Osteoblast (primary cell): ENCODE measurements around the gene KRT8. TPM values are rescaled to one million over a fixed set of nuclear protein-coding genes. Genes with fewer than 3 reads are reported as not detected.

Source experiments
- DNase-seq: peaks from one replicate; pipeline ENCODE4 v3.0.0; 2011; ENCODE audit warnings: low spot score, mixed read lengths; ENCODE audit not compliant: insufficient read length; ENCODE audit errors: missing footprints
- H2AFZ ChIP-seq: 2 replicates; pipeline ENCODE4 v1.6.0; 2011; ENCODE audit warnings: mild to moderate bottlenecking, low read length
- H3K27ac ChIP-seq: 2 replicates; pipeline ENCODE4 v1.5.1; 2011; ENCODE audit warnings: mild to moderate bottlenecking, low read depth, low read length, moderate library complexity
- H3K27me3 ChIP-seq: 2 replicates; pipeline ENCODE4 v1.6.0; 2012; ENCODE audit warnings: mild to moderate bottlenecking, control low read depth, inconsistent platforms, low read length, moderate library complexity; ENCODE audit not compliant: insufficient read depth
- H3K36me3 ChIP-seq: 2 replicates; pipeline ENCODE4 v1.5.1; 2011; ENCODE audit warnings: mild to moderate bottlenecking, low read length, control low read depth, moderate library complexity; ENCODE audit not compliant: insufficient read depth
- H3K4me1 ChIP-seq: 2 replicates; pipeline ENCODE4 v1.5.1; 2011; ENCODE audit warnings: mild to moderate bottlenecking, low read length, control low read depth, moderate library complexity; ENCODE audit not compliant: insufficient read depth
- H3K4me2 ChIP-seq: 2 replicates; pipeline ENCODE4 v1.6.0; 2011; ENCODE audit warnings: mild to moderate bottlenecking, low read length; ENCODE audit not compliant: insufficient read depth
- H3K4me3 ChIP-seq: fragments of 200-600 bp; sonication (generic); 3 replicates; pipeline ENCODE4 v1.5.1; 2012; ENCODE audit warnings: mild to moderate bottlenecking, low read length, inconsistent platforms; ENCODE audit not compliant: insufficient read depth
- H3K79me2 ChIP-seq: 2 replicates; pipeline ENCODE4 v1.6.0; 2012; ENCODE audit warnings: mild to moderate bottlenecking, low read length, control low read depth, inconsistent platforms; ENCODE audit not compliant: insufficient read depth
- H3K9me3 ChIP-seq: 2 replicates; pipeline ENCODE4 v1.5.1; 2011; ENCODE audit warnings: low read depth, low read length, control low read depth
- H4K20me1 ChIP-seq: 2 replicates; pipeline ENCODE4 v1.6.0; 2012; ENCODE audit warnings: mild to moderate bottlenecking, low read length, control low read depth; ENCODE audit not compliant: insufficient read depth
- CTCF ChIP-seq: IDR thresholded peaks from 2 replicates; pipeline ENCODE4 v1.5.1; 2011; ENCODE audit warnings: mild to moderate bottlenecking, low read depth, low read length, moderate library complexity; ENCODE audit errors: extremely low read depth
- total RNA-seq: library from RNA; depleted of rRNA; stranded (reverse); fragments of >200 nt; gene quantifications from 2 replicates; pipeline ENCODE4 v1.2.3, GENCODE V29; 2012

Gene KRT8
- total RNA-seq, 1 donor: 5.1 TPM

DNA sequence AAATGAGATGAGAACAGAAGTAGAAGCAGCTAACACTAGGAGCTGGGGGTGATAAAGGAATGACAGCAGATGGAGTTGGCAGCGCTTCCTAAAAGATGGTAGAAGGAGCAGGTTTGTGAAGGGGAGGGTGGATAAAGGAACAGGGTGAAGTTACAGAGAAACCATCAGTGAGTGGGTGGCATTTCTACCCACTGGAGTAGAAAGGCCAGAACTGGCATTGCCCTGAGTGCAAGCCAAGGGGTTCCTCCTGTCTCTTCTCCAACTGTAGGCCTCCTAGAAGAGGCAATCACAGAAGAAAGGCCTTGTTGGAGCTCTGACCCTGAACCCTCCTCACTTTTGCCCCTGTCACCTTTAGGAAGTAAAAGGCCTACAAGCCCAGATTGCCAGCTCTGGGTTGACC is 46.2 kb upstream of the KRT8 start:
- no peak overlapping the region for H2AFZ ChIP-seq

DNA sequence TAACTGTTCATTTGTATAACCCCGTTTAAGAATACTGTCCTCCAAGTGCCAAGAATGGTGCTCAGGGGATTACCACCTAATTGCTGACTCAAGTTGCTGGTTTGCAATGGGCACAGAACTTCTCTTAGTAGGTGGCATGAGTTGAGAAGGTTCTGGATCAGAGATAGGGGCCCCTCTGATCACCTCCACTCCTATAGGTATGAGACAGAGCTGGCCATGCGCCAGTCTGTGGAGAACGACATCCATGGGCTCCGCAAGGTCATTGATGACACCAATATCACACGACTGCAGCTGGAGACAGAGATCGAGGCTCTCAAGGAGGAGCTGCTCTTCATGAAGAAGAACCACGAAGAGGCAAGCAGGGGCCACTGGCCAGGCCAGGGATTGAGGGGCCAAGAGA is 45.7 kb upstream of the KRT8 start:
- Histone ChIP-seq H2AFZ (no peak overlapping the region), H3K27me3 (no peaks in the 10 kb centered on the region), H4K20me1 (peaks cover 5% of the 10 kb centered on the region), H3K4me1 (peaks cover 40% of the 10 kb centered on the region), H3K27ac (peak overlapping the region; percentile 70), H3K9me3 (no peaks in the 10 kb centered on the region), H3K4me3 (peak overlapping the region; percentile 77), H3K36me3 (peaks cover 24% of the 10 kb centered on the region), H3K79me2 (peaks cover 9% of the 10 kb centered on the region), H3K4me2 (peak overlapping the region; percentile 84)
- no peak for TF ChIP-seq CTCF
- DNase-seq: no peak

More for the DNA sequence above, 46.2 kb upstream of the KRT8 start:
- H3K27me3 ChIP-seq: no peaks in the 10 kb centered on the region
- H3K4me3 ChIP-seq: peak overlapping the region; percentile 77
- H3K9me3 ChIP-seq: no peaks in the 10 kb centered on the region
- H3K27ac ChIP-seq: no peak overlapping the region
- DNase-seq: no peak
- peak overlapping the region; percentile 84 for H3K4me2 ChIP-seq
- peaks cover 24% of the 10 kb centered on the region for H3K36me3 ChIP-seq
- H3K79me2 ChIP-seq: peaks cover 9% of the 10 kb centered on the region
- no peak for TF ChIP-seq CTCF
- H4K20me1 ChIP-seq: peaks cover 5% of the 10 kb centered on the region
- H3K4me1 ChIP-seq: peaks cover 34% of the 10 kb centered on the region

- H3K79me2 ChIP-seq: peaks cover 9% of the 10 kb centered on the region
- H3K4me1 ChIP-seq: peaks cover 46% of the 10 kb centered on the region
- H3K27me3 ChIP-seq: peaks cover 2% of the 10 kb centered on the region
- TF ChIP-seq CTCF: no peak
- H3K36me3 ChIP-seq: peaks cover 24% of the 10 kb centered on the region
- H3K27ac ChIP-seq: peak overlapping the region; percentile 70
- peaks cover 5% of the 10 kb centered on the region for H4K20me1 ChIP-seq
- H3K9me3 ChIP-seq: no peaks in the 10 kb centered on the region
- peak overlapping the region; percentile 77 for H3K4me3 ChIP-seq
- H3K4me2 ChIP-seq: peak overlapping the region; percentile 84
- H2AFZ ChIP-seq: no peak overlapping the region
- peak; percentile 97 for DNase-seq
These were observed 44.8 kb upstream of the KRT8 start for GRCh38 chr12:52949413-52950331.

- Histone ChIP-seq H3K27me3 (peaks cover 6% of the 10 kb centered on the region), H3K4me1 (peaks cover 46% of the 10 kb centered on the region), H3K4me2 (no peak overlapping the region), H4K20me1 (peaks cover 5% of the 10 kb centered on the region), H3K36me3 (peaks cover 24% of the 10 kb centered on the region), H3K79me2 (peaks cover 9% of the 10 kb centered on the region), H2AFZ (no peak overlapping the region), H3K9me3 (no peaks in the 10 kb centered on the region), H3K27ac (no peak overlapping the region), H3K4me3 (no peak overlapping the region)
- DNase-seq: peak; percentile 68
- TF ChIP-seq CTCF: no peak
These were observed 43.0 kb upstream of the KRT8 start for GRCh38 chr12:52947738-52948423.
